Ovary (tissue), 3 donors: ENCODE data around the gene MLF2.

ENCODE experiments used
- POLR2A ChIP-seq: fragments of 450-650 bp; IDR thresholded peaks from one replicate; pipeline ENCODE4 v1.6.1; 2017; ENCODE audit warnings: antibody characterized with exemption, mild to moderate bottlenecking, moderate library complexity
- TF ChIP-seq, protein P1 (sequence below), 3 donors: fragments of 450-650 bp in 2 of 3; fragments of 200-600 bp in 1 of 3; IDR thresholded peaks; one replicate each; pipeline versions ENCODE4 v1.5.1 to v1.8.0; 2016 to 2022; ENCODE audit warnings: antibody characterized with exemption in 3 of 3, mild to moderate bottlenecking in 1 of 3
- donor health status: DM: no; HTN: no; CAD: no.

DNA sequence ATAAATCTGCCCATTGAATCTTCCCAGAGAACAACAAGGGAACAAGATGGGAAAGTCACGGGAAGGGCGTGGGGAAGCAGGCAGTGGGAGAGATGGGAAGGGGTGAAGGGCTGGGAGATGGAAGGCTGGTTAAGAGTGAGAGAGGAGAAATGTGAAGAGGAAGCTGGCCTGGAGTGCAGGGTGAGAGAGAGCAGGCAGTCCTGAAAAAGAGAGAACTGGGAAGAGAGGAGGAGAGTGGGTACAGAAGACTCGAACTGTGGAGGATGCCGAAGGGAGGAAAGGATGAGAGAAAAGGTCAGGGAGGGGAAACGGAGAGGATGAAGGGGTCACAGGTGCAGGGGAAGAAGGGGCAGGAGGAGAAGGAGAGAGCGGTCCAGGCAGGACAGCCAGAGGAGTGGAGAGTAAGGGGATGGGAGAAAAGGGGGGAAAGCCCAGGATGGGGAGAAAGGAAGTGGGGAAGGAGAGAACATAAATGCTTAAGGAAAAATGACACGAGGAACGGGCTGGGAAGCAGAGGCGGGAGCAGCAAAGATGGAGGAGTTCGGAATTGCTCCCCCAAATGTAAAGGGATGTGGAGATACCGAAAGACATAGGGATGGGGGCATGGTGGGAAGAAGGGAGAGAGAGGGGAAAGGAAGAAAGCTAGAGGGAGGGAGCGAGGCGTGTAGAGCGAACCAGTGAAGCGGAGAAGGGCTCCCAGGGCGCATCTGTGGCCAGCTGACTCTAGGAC is 53.5 kb downstream of the MLF2 start:
- TF ChIP-seq, protein P1, sequence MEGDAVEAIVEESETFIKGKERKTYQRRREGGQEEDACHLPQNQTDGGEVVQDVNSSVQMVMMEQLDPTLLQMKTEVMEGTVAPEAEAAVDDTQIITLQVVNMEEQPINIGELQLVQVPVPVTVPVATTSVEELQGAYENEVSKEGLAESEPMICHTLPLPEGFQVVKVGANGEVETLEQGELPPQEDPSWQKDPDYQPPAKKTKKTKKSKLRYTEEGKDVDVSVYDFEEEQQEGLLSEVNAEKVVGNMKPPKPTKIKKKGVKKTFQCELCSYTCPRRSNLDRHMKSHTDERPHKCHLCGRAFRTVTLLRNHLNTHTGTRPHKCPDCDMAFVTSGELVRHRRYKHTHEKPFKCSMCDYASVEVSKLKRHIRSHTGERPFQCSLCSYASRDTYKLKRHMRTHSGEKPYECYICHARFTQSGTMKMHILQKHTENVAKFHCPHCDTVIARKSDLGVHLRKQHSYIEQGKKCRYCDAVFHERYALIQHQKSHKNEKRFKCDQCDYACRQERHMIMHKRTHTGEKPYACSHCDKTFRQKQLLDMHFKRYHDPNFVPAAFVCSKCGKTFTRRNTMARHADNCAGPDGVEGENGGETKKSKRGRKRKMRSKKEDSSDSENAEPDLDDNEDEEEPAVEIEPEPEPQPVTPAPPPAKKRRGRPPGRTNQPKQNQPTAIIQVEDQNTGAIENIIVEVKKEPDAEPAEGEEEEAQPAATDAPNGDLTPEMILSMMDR (IDR thresholded peaks at IDR 0.05): no peak
- TF ChIP-seq POLR2A: no peak
